OCI-LY7 (cell line): ENCODE results near the gene SLC25A1.

Experiments
- EZH2phosphoT487 ChIP-seq: fragments of 200-600 bp; sonication (generic); IDR thresholded peaks from 2 replicates; pipeline ENCODE4 v1.6.1; 2018; ENCODE audit warnings: low read depth, borderline replicate concordance, mild to moderate bottlenecking, mixed run types, antibody characterized with exemption, low read length, moderate library complexity, mixed read lengths
- TF ChIP-seq, protein P1 (sequence below): fragments of 200-600 bp; sonication (generic); conservative IDR thresholded peaks from 2 replicates; pipeline ENCODE4 v1.5.1; 2014; ENCODE audit warnings: mild to moderate bottlenecking, antibody characterized with exemption, low read length, moderate library complexity, mixed read lengths

DNA sequence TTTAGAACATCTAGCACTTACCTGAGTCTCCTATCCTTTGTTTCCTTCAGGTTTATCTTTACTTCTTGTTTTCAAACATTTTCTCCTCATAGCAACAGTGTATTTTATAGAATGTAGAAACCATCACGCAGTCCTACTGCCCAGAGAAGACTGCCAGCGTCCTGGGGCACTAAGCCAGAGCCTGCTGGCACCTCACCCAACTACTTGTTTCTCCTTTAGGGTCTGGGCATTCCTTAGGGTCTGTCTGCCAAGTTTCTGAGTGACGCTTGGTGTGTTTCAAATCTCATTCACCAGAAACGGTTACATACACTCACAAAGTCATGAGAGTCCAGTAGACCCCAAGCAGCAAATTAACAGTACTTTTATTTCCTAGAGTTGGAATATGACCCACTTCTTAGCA, 49.6 kb upstream of the SLC25A1 start:
- TF ChIP-seq, protein P1, sequence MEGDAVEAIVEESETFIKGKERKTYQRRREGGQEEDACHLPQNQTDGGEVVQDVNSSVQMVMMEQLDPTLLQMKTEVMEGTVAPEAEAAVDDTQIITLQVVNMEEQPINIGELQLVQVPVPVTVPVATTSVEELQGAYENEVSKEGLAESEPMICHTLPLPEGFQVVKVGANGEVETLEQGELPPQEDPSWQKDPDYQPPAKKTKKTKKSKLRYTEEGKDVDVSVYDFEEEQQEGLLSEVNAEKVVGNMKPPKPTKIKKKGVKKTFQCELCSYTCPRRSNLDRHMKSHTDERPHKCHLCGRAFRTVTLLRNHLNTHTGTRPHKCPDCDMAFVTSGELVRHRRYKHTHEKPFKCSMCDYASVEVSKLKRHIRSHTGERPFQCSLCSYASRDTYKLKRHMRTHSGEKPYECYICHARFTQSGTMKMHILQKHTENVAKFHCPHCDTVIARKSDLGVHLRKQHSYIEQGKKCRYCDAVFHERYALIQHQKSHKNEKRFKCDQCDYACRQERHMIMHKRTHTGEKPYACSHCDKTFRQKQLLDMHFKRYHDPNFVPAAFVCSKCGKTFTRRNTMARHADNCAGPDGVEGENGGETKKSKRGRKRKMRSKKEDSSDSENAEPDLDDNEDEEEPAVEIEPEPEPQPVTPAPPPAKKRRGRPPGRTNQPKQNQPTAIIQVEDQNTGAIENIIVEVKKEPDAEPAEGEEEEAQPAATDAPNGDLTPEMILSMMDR = no peak
- no peak for TF ChIP-seq EZH2phosphoT487
